Bone marrow (tissue), 2 donors: ENCODE measurements around the gene DNAJB14.
A peak's percentile ranks its signal among the peaks of the same experiment; 100 is the strongest.

Source experiments
- DNase-seq, 2 donors: peaks; one replicate each; lab custom pipeline; 2025; lab: John Stamatoyannopoulos, UW

Gene DNAJB14

DNA sequence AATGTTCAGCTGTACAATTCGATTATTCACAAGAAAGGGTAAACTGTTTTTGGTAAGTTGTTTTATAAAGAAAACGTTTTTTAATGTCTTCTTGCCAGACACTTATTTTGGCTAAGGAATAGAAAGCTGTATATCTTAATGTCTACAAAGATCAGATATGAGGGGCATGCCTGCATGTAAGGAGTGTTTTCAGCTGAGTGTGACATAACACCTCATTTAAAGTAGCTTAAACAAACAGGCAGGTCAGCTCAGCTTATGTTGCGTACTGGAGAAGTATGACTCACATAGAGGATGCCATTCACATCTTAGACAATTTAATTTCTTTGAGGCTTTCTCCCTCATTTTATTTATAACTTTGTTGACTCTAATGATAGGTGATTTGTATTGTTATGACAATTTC lies 82.6 kb downstream of the DNAJB14 start:
- no peak for DNase-seq

- no peak for DNase-seq
Observed at GRCh38 chr4:99861120-99861905, 85.1 kb downstream of the DNAJB14 start.

DNA sequence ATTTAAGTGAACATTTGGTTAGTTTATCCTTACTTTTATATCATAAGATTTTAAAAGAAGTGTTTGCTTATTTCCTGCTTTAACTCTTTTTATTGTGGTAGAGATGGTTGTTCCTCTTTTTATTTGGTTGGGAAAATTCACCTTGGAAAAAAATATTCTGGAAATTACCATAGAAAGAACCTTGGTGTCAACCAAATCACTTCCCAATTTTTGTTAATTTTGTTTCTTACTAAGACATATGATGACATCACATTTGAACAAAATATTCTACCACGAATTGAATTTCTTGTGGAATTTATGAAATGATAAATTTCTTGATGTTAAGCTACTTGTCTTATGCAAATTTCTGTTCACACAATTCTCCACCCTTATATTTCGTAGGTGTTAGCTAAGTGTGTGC lies 85.9 kb downstream of the DNAJB14 start:
- no peak for DNase-seq

GRCh38 chr4:99859618-99860017 lies 86.8 kb downstream of the DNAJB14 start:
- DNase-seq = no peak

DNA sequence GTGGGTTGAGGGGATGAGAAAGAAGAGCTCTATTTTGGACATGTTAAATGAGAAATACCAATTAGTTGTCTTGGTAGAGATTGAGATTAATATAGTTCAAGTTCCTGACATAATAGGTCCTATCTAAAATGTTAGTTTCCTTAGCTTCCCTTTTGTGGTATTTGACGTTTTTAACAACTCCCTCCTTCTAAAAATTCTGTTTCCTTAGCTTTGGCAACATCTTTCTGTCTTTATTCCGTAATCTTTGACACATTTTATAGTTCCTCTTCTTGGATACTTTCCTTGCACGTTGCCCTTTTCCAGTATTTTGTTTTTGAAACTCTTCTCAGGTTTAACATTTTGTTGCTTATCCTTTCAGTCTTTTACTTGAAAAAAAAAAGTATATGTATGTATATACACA lies 89.1 kb downstream of the DNAJB14 start:
- peak in 1 of 2 donors; percentile 49 for DNase-seq

DNA sequence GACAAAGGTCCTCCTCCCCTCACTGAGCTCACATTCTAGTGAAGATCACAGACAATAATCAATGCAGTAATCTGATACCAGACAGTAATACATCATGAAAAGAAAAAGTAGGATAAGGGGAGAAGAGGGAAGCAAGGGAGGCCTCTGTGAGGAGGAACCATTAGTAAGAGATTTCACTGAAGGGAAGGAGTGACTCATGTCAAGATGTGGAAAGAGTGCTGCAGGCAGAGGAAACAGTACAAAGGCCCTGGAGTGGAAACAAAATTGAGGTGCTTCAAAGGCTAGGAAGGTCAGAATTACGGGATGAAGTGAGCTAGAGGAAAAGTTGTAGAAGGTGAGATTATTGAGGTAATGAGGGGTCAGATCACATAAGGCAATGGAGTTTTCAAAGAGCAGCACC lies 90.3 kb downstream of the DNAJB14 start:
- peak in 1 of 2 donors; percentile 82 for DNase-seq

GRCh38 chr4:99855678-99856077 lies 90.7 kb downstream of the DNAJB14 start:
- peak in 1 of 2 donors; percentile 90 for DNase-seq

DNA sequence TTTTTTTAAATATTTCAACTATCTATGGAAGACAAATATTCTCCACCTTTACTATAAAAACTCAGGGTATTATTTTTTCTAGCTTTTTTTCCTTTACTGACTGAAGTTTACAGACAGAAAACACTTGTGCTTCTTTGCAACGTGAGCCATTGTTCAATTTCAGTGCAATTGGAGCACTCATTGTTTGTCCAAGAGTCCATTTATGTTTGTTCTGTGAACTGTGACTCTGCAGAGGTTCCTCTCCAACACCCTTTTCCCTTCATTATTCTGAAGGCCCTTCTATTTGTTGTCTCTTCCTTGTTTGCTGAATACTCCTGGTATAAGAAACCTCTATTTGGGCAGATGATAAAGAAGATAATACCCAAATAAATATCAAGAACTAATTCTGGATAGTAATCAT lies 92.4 kb downstream of the DNAJB14 start:
- no peak for DNase-seq

DNA sequence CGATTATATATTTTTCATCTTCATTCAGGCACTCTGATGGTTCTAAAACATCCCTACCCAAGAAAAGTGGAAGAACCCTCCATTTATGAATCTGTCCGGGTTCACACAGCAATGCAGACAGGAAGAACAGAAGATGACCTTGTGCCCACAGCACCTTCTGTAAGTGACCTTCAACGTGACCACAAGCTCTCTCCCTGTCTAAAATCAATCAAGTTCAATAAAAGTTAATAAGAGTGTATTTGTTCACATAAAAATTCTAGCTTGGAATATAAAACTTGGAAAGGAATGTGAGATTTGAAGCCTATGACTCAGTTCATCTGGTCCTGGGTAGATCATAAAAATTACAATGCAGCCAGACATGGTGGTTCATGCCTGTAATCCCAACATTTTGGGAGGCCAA lies 93.2 kb downstream of the DNAJB14 start:
- DNase-seq = no peak

GRCh38 chr4:99852199-99852749 lies 94.1 kb downstream of the DNAJB14 start:
- DNase-seq = no peak

DNA sequence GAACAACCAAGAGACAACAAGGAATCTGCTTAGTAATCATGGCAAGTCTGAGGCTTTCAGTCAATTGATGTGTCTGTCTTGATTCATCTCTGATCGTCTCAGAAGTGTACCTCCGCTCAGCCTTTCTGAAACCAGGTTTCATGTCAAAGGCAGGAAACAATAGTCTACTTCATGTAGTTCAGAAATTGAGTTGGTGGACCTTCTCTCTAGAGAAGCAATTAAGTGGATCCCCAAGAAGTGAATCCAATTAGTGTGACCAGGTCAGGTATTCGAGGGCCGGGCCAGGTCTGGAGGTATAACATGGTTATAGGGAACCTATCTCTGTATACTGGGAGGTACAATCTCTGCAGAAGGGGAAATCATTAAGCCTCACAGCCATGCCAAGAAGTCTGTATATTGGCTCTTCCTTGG lies 97.8 kb downstream of the DNAJB14 start:
- no peak for DNase-seq

DNA sequence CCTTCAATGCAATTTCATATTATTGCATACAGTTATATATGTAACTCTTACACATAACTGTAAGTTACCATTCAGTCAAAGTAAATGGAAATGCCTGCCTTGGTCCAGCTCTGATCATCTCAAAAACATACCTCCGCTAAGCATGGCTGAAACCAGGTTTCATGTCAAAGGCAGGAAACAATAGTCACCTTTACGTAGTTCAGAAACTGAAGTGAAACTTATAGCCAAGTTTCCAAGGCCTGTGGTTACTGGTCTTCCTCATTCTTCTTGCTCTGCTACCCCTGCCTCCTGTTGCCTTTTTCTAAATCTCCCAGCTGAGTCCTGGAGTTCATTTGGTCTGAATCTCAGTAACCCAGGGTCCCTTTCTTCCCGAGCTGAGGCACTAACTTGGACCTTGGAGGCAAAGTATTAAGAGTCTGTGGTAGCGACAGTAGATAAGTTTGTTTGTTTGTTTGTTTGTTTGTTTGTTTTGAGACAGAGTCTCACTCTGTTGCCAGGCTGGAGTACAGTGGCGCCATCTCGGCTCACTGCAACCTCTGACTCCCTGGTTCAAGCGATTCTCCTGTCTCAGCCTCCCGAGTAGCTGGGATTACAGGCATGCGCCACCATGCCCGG lies 98.9 kb downstream of the DNAJB14 start:
- no peak for DNase-seq

DNA sequence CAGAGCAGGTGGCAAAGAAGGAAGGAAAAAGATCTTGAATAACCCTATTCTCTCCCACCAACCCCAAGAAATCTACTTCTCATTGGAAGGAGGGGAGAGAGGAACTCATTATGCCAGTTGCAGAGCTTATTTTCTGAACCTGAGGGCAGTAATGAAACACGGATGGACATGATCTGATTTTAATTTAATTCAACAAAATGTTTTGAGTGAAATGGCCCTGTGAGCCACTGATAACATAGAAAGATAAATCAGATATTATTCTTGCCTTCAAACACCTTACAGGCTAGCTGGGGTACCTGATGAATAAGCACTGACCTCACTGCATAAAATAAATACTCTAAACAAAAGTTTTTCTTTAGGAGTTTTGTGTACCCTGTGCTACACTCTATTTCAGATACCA lies 99.5 kb downstream of the DNAJB14 start:
- DNase-seq = no peak
